Adrenal gland (tissue), 5 donors: ENCODE measurements around the gene STK24.

Source experiments
- POLR2A ChIP-seq, 2 donors: fragments of 450-650 bp; IDR thresholded peaks; one replicate each; pipeline ENCODE4 v1.6.1; 2017; ENCODE audit warnings: antibody characterized with exemption in 2 of 2, mild to moderate bottlenecking in 2 of 2, moderate library complexity in 1 of 2
- TF ChIP-seq, protein P1 (sequence below), 6 experiments: fragments of 450-650 bp in 4 of 6; fragments of 200-600 bp in 2 of 6; sonication (generic) in 1 of 6; IDR thresholded peaks; 1 replicate in 5 of 6; 2 replicates in 1 of 6; pipeline versions ENCODE4 v1.5.1 to v1.8.0; 2016 to 2021; ENCODE audit warnings: antibody characterized with exemption in 6 of 6, mild to moderate bottlenecking in 2 of 6, moderate library complexity in 1 of 6
- donor health status: DM: no; HTN: no; CAD: no.

DNA sequence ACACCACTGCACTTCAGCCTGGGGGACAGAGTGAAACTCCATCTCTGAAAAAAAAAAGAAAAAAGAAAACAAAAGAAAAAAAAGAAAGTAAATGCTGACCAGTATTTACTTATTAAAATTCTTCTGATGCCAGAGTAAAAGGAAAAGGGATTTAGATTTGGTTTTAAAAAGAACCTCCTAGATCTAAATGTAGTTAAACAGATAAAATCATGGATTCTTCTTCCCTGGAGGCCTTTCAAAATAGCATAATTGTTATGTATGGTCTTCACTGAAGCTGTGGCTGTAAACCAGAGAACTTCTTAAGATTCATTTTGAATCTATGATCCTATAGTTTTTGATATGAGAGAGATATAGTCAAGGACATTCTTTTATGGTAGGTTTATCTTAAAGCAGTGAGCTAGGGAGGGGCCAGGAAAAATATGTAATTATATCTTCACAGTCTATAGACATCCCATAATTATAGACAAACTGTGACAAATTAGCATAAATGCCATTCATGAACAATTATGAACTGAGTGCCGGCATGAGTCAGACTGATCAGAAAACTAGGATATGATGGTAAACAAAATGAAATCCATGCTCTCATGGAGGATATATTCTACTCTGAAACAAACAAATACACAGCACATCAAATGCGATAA is 14.9 kb upstream of the STK24 start:
- TF ChIP-seq, protein P1, sequence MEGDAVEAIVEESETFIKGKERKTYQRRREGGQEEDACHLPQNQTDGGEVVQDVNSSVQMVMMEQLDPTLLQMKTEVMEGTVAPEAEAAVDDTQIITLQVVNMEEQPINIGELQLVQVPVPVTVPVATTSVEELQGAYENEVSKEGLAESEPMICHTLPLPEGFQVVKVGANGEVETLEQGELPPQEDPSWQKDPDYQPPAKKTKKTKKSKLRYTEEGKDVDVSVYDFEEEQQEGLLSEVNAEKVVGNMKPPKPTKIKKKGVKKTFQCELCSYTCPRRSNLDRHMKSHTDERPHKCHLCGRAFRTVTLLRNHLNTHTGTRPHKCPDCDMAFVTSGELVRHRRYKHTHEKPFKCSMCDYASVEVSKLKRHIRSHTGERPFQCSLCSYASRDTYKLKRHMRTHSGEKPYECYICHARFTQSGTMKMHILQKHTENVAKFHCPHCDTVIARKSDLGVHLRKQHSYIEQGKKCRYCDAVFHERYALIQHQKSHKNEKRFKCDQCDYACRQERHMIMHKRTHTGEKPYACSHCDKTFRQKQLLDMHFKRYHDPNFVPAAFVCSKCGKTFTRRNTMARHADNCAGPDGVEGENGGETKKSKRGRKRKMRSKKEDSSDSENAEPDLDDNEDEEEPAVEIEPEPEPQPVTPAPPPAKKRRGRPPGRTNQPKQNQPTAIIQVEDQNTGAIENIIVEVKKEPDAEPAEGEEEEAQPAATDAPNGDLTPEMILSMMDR (IDR thresholded peaks at IDR 0.05) = no peak
- no peak for TF ChIP-seq POLR2A (IDR thresholded peaks at IDR 0.05)
